H1 (cell line): ENCODE results near the gene TXLNG. TPM values are rescaled to one million over a fixed set of nuclear protein-coding genes. Genes with fewer than 3 reads are reported as not detected.

Experiments
- CTCF ChIA-PET: fragments of 300-600 bp; sonication (Branson Sonifier 250); formaldehyde crosslinking; loops from one replicate; lab custom pipeline; 2021; ENCODE audit not compliant: partially characterized antibody; lab: Charles Lee
- POLR2A ChIA-PET: fragments of 300-600 bp; sonication (Branson Sonifier 250); formaldehyde crosslinking; loops from one replicate; lab custom pipeline; 2021; ENCODE audit warnings: inconsistent platforms; ENCODE audit not compliant: partially characterized antibody; lab: Charles Lee
- DNase-seq, 2 experiments: peaks; one replicate each; pipeline versions ENCODE4 v3.0.0 to v3.0.0-alpha.2; 2010 to 2022; ENCODE audit warnings: low spot score in 2 of 2, low read depth in 1 of 2, mixed read lengths in 1 of 2
- FAIRE-seq: peaks from 2 replicates; lab custom pipeline; 2011; peaks lifted over from hg19 to GRCh38; lab: Jason Lieb, UNC
- H2AFZ ChIP-seq: 2 replicates; pipeline ENCODE4 v1.8.1; 2012; ENCODE audit warnings: low read length, inconsistent platforms
- H2AK5ac ChIP-seq: 2 replicates; pipeline ENCODE4 v1.6.1; 2013; ENCODE audit warnings: low read depth, low read length
- H2BK120ac ChIP-seq: replicated peaks from 2 replicates; pipeline ENCODE3; 2013; ENCODE audit warnings: low read depth, low read length, inconsistent platforms
- H2BK12ac ChIP-seq: 2 replicates; pipeline ENCODE4 v1.6.1; 2013; ENCODE audit warnings: low read depth, low read length
- H2BK15ac ChIP-seq: 2 replicates; pipeline ENCODE4 v1.6.1; 2013; ENCODE audit warnings: low read length
- H2BK20ac ChIP-seq: 2 replicates; pipeline ENCODE4 v1.6.1; 2013; ENCODE audit warnings: low read length
- H2BK5ac ChIP-seq: 2 replicates; pipeline ENCODE4 v1.6.1; 2013; ENCODE audit warnings: low read depth, low read length
- H3K14ac ChIP-seq: 2 replicates; pipeline ENCODE4 v1.6.1; 2013; ENCODE audit warnings: inconsistent platforms; ENCODE audit not compliant: insufficient read length
- H3K18ac ChIP-seq: 2 replicates; pipeline ENCODE4 v1.6.1; 2013; ENCODE audit warnings: low read length; ENCODE audit errors: extremely low read depth
- H3K23ac ChIP-seq: 2 replicates; pipeline ENCODE4 v1.6.1; 2013; ENCODE audit warnings: inconsistent platforms; ENCODE audit not compliant: insufficient read length
- H3K23me2 ChIP-seq: 2 replicates; pipeline ENCODE4 v1.6.1; 2013; ENCODE audit warnings: low read depth, low read length
- H3K27ac ChIP-seq: 2 replicates; pipeline ENCODE4 v1.6.1; 2011; ENCODE audit warnings: low read depth, low read length, inconsistent platforms
- H3K27me3 ChIP-seq, 4 experiments: replicated peaks in 1 of 4; 1 replicate in 1 of 4; 2 replicates in 3 of 4; pipeline versions ENCODE4 v1.6.1 to v1.8.1; 2011 to 2013; ENCODE audit warnings: low read length in 3 of 4, mild to moderate bottlenecking in 3 of 4, inconsistent platforms in 2 of 4, mixed read lengths in 2 of 4, moderate library complexity in 1 of 4; ENCODE audit not compliant: control insufficient read depth in 3 of 4, insufficient read depth in 3 of 4; ENCODE audit errors: extremely low read depth in 1 of 4
- H3K36me3 ChIP-seq, 4 experiments: 2 replicates each; pipeline versions ENCODE4 v1.6.1 to v1.8.1; 2011 to 2013; ENCODE audit warnings: mild to moderate bottlenecking in 4 of 4, low read length in 3 of 4, moderate library complexity in 2 of 4, control low read depth in 1 of 4, inconsistent platforms in 1 of 4; ENCODE audit not compliant: insufficient read depth in 4 of 4, control insufficient read depth in 2 of 4
- H3K4ac ChIP-seq: replicated peaks from 2 replicates; pipeline ENCODE3; 2013; ENCODE audit warnings: low read length, low read depth, mixed read lengths, inconsistent platforms; ENCODE audit not compliant: insufficient read length
- H3K4me1 ChIP-seq, 4 experiments: replicated peaks in 1 of 4; 1 replicate in 1 of 4; 2 replicates in 3 of 4; pipeline versions ENCODE4 v1.6.1 to v1.8.1; 2011 to 2013; ENCODE audit warnings: low read length in 3 of 4, inconsistent platforms in 2 of 4, mixed read lengths in 1 of 4; ENCODE audit not compliant: insufficient read depth in 4 of 4, control insufficient read depth in 3 of 4
- H3K4me2 ChIP-seq, 2 experiments: 2 replicates each; pipeline versions ENCODE4 v1.6.1 to v1.8.1; 2011 to 2013; ENCODE audit warnings: low read depth in 2 of 2, low read length in 2 of 2, control low read depth in 1 of 2, inconsistent platforms in 1 of 2, mild to moderate bottlenecking in 1 of 2; ENCODE audit not compliant: insufficient read depth in 1 of 2
- H3K4me3 ChIP-seq, 4 experiments: fragments of 200-600, 300-600 bp in 1 of 4; sonication (generic), shearing (Covaris generic), sonication (Bioruptor Twin) in 1 of 4; 2 replicates each; pipeline versions ENCODE4 v1.5.1 to v1.8.1; 2011 to 2016; ENCODE audit warnings: low read length in 4 of 4, low read depth in 3 of 4, control low read depth in 2 of 4, inconsistent platforms in 2 of 4, mild to moderate bottlenecking in 2 of 4, mixed read lengths in 1 of 4, moderate library complexity in 1 of 4; ENCODE audit not compliant: insufficient read depth in 2 of 4; ENCODE audit errors: extremely low read depth in 1 of 4
- H3K56ac ChIP-seq: replicated peaks from 2 replicates; pipeline ENCODE3; 2013; ENCODE audit warnings: low read depth, mild to moderate bottlenecking, mixed read lengths, low read length, inconsistent platforms; ENCODE audit not compliant: insufficient read length
- H3K79me1 ChIP-seq: 2 replicates; pipeline ENCODE4 v1.6.1; 2013; ENCODE audit warnings: low read depth, low read length, control low read depth
- H3K79me2 ChIP-seq, 2 experiments: 2 replicates each; pipeline versions ENCODE4 v1.6.1 to v1.8.1; 2012 to 2013; ENCODE audit warnings: low read length in 2 of 2, mild to moderate bottlenecking in 2 of 2, inconsistent platforms in 1 of 2; ENCODE audit not compliant: insufficient read depth in 2 of 2, control insufficient read depth in 1 of 2
- H3K9ac ChIP-seq, 4 experiments: replicated peaks in 1 of 4; 1 replicate in 1 of 4; 2 replicates in 3 of 4; pipeline versions ENCODE4 v1.6.1 to v1.8.1; 2011 to 2013; ENCODE audit warnings: low read depth in 3 of 4, low read length in 3 of 4, control low read depth in 2 of 4, mild to moderate bottlenecking in 2 of 4, moderate library complexity in 2 of 4, inconsistent platforms in 1 of 4; ENCODE audit errors: extremely low read depth in 1 of 4
- H3K9me3 ChIP-seq, 2 experiments: 2 replicates each; pipeline versions ENCODE4 v1.6.1 to v1.8.1; 2012 to 2013; ENCODE audit warnings: mild to moderate bottlenecking in 2 of 2, moderate library complexity in 2 of 2, control low read depth in 1 of 2, inconsistent platforms in 1 of 2, low read depth in 1 of 2, low read length in 1 of 2, mixed read lengths in 1 of 2; ENCODE audit not compliant: insufficient read depth in 2 of 2
- H4K20me1 ChIP-seq, 2 experiments: replicated peaks in 1 of 2; 2 replicates each; pipeline versions ENCODE3 to v1.8.1; 2011 to 2013; ENCODE audit warnings: inconsistent platforms in 2 of 2, low read length in 2 of 2, mild to moderate bottlenecking in 1 of 2; ENCODE audit not compliant: insufficient read depth in 2 of 2, control insufficient read depth in 1 of 2
- H4K5ac ChIP-seq: 2 replicates; pipeline ENCODE4 v1.6.1; 2013; ENCODE audit warnings: low read length, low read depth, mixed read lengths, inconsistent platforms; ENCODE audit not compliant: insufficient read length
- H4K8ac ChIP-seq: 2 replicates; pipeline ENCODE4 v1.8.0; 2013; ENCODE audit warnings: mild to moderate bottlenecking, moderate library complexity, low read length, inconsistent platforms; ENCODE audit not compliant: insufficient read depth; ENCODE audit errors: extremely low read depth
- H4K91ac ChIP-seq: replicated peaks from 2 replicates; pipeline ENCODE3; 2013; ENCODE audit warnings: low read length, mixed read lengths, inconsistent platforms; ENCODE audit not compliant: insufficient read length
- CEBPB ChIP-seq: IDR thresholded peaks from 2 replicates; pipeline ENCODE4 v1.6.1; 2012; ENCODE audit warnings: low read depth, low read length
- TEAD4 ChIP-seq: IDR thresholded peaks from 2 replicates; pipeline ENCODE4 v1.6.1; 2012; ENCODE audit warnings: low read depth, low read length, inconsistent platforms, mixed read lengths
- WGBS, 2 experiments: shearing (Covaris generic) in 1 of 2; methylation state at CpG; one replicate each; pipeline versions ENCODE4 v1.1.6 to v1.1.7; 2013 to 2015; ENCODE audit warnings: low lambda C conversion rate in 2 of 2, mixed read lengths in 2 of 2, inconsistent platforms in 1 of 2, low coverage in 1 of 2, missing lambda C conversion rate in 1 of 2; ENCODE audit not compliant: insufficient replicate concordance in 2 of 2, insufficient coverage in 1 of 2, insufficient read length in 1 of 2; ENCODE audit errors: extremely low coverage in 1 of 2, missing lambda C conversion rate in 1 of 2; 5-methylcytosine and 5-hydroxymethylcytosine counted together
- polyA plus RNA-seq, 7 experiments: library from polyadenylated mRNA; depleted of rRNA in 3 of 7; stranded (reverse) in 5 of 7; unstranded in 2 of 7; fragments of >200 nt in 5 of 7; fragments of 200-250 nt in 2 of 7; gene quantifications; 1 replicate in 5 of 7; 2 replicates in 1 of 7; 4 replicates in 1 of 7; pipeline versions ENCODE4 v1.2.1 to v1.2.3, GENCODE V29; 2011 to 2013; ENCODE audit warnings: missing spikeins in 2 of 7, mixed read lengths in 2 of 7
- total RNA-seq: library from RNA; stranded (reverse); fragmentation: NEBNext Ultra II Directional; extraction: Animal tissue kit (Norgen Biotek cat#: 25700); gene quantifications from 2 replicates; pipeline ENCODE4 v1.2.1, GENCODE V29; 2021

Gene TXLNG
- total and polyA plus RNA-seq, 2 of the 8 experiments (the other 6 are each of a cell fraction or from before 2014, with no cell fraction given) = 32.9 to 42.9 TPM

DNA sequence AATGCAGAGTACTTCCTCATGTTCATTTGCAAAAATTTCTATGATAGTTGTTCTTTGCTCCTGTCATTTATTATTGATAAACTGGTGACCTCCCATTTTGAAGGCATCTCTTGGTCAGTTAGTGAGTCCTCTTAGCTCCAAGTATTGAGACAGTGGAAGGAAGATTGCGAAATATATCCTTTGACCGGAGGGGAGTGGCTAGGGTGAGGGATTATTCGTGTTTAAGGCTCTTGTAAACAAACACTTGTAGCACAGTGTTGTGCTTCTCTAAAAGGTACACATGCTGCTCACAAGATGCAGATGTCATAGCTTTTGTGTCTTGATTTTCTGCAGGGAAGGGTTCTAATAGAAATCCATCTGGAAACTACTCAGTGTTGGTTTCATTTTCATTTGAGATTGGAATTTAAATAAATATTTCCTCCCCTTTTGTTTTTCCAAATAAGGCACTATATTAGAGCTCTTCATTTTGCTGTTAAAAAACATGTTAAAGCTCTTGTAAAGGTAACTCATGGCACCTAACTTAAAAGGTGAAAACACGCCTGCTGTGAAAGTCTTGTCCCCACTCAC is 21.8 kb downstream of the TXLNG start:
- CTCF ChIA-PET = interaction anchor here (0.6 to 1.9 kb wide), 15 partner anchors 9 to 88 kb away, joined by 3 to 8 read pairs (median 4); partner anchors contain the start of gene SYAP1
- peaks cover 0 to 2% of the 10 kb centered on the region in 2 experiments for H4K20me1 ChIP-seq
- H3K9me3 ChIP-seq = no peaks in the 10 kb centered on the region
- no peak overlapping the region for H2BK15ac ChIP-seq
- WGBS, 2 experiments = 76% methylated on average over 4 of the region's 4 CpGs; no CpG with 5 or more reads in 1 of the 2 experiments
- no peak overlapping the region for H2BK120ac ChIP-seq
- no peaks in the 10 kb centered on the region; a peak in 2 of 7 replicates for H3K4me1 ChIP-seq
- POLR2A ChIA-PET = interaction anchor here (0.7 to 2.1 kb wide), 5 partner anchors 12 to 51 kb away, joined by 3 to 6 read pairs (median 6); no protein-coding TSS in a partner anchor
- no peak overlapping the region for H3K23ac ChIP-seq
- no peak overlapping the region for H4K5ac ChIP-seq
- no peak overlapping the region for H2BK20ac ChIP-seq
- H3K4me3 ChIP-seq = no peak overlapping the region
- DNase-seq (no peak), FAIRE-seq (no peak)
- no peak overlapping the region for H3K18ac ChIP-seq
- no peak overlapping the region for H3K4me2 ChIP-seq
- no peak overlapping the region for H3K4ac ChIP-seq
- no peak overlapping the region for H2BK12ac ChIP-seq
- TF ChIP-seq CEBPB = peak; percentile 94
- TF ChIP-seq TEAD4 = no peak
- no peak overlapping the region for H3K9ac ChIP-seq
- peaks cover 0 to 12% (median under 1%) of the 10 kb centered on the region in 4 experiments; a peak in 2 of 8 replicates for H3K36me3 ChIP-seq
- H4K91ac ChIP-seq = no peak overlapping the region
- H2AK5ac ChIP-seq = no peak overlapping the region
- H3K27ac ChIP-seq = no peak overlapping the region
- H3K56ac ChIP-seq = no peak overlapping the region
- peaks cover 0 to 73% of the 10 kb centered on the region in 2 experiments; a peak in 2 of 4 replicates for H3K79me2 ChIP-seq
- H3K14ac ChIP-seq = no peak overlapping the region
- H2AFZ ChIP-seq = no peak overlapping the region
- H3K27me3 ChIP-seq = no peaks in the 10 kb centered on the region
- no peaks in the 10 kb centered on the region for H3K79me1 ChIP-seq
- H3K23me2 ChIP-seq = no peaks in the 10 kb centered on the region
- H2BK5ac ChIP-seq = no peak overlapping the region
- no peak overlapping the region for H4K8ac ChIP-seq
